GM12875 (cell line): ENCODE results near the gene EMX1.

ENCODE experiments used
- H3K4me3 ChIP-seq: one replicate; pipeline ENCODE4 v1.5.1; 2011; ENCODE audit warnings: low read depth, low read length, control low read depth
- TF ChIP-seq, protein P1 (sequence below): IDR thresholded peaks from 2 replicates; pipeline ENCODE4 v1.5.1; 2011; ENCODE audit warnings: low read depth, mild to moderate bottlenecking, control low read depth, inconsistent platforms, low read length, moderate library complexity, borderline replicate concordance; ENCODE audit not compliant: insufficient read depth

EMX1 gene

DNA sequence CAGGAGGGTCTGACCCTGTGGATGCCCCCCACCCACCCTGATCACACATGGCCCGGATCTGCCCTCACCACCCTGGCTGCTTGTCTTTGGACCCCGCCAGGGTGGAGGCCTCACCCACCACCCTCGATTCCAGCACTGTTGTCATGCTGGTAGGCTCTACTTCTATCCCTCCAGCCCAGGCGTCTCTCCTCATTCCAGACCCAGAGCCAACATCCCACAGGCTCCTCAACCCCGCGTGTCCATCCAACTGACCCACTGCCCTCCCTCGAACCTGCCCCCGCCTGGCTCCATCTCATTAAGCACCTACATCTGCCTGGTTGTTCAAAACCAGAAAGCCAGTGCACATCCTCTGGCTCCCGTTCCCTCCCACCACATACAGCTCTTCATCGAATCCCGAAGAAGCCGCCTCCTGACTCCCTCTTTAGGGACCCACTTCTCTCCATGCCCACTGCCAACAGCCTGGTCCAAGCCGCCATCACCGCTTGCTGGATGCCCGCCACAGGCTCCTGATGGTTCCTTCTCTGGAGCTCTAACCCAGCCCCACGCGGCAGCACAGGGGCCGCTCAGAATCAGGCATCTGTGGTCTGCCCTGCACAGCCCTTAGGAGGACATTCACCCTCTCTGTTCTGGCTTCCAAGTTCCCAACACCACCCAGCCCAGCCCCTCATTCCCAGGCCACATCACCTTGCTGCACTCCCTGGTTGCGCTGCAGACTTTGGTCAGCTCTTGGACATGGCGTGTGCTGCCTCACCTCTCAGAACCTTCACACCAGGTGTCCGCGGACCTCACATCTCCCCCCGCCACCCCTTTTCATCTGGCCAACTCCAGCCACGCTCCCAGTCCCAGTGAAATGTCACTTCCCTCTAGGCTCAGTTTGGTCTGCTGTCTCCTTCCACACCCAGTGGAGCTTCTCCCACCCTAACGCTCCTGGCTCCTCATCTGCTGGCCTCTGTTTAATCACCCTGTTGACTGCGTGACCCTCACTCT is 43.0 kb downstream of the EMX1 start:
- no peak overlapping the region for H3K4me3 ChIP-seq
- TF ChIP-seq, protein P1, sequence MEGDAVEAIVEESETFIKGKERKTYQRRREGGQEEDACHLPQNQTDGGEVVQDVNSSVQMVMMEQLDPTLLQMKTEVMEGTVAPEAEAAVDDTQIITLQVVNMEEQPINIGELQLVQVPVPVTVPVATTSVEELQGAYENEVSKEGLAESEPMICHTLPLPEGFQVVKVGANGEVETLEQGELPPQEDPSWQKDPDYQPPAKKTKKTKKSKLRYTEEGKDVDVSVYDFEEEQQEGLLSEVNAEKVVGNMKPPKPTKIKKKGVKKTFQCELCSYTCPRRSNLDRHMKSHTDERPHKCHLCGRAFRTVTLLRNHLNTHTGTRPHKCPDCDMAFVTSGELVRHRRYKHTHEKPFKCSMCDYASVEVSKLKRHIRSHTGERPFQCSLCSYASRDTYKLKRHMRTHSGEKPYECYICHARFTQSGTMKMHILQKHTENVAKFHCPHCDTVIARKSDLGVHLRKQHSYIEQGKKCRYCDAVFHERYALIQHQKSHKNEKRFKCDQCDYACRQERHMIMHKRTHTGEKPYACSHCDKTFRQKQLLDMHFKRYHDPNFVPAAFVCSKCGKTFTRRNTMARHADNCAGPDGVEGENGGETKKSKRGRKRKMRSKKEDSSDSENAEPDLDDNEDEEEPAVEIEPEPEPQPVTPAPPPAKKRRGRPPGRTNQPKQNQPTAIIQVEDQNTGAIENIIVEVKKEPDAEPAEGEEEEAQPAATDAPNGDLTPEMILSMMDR: no peak

DNA sequence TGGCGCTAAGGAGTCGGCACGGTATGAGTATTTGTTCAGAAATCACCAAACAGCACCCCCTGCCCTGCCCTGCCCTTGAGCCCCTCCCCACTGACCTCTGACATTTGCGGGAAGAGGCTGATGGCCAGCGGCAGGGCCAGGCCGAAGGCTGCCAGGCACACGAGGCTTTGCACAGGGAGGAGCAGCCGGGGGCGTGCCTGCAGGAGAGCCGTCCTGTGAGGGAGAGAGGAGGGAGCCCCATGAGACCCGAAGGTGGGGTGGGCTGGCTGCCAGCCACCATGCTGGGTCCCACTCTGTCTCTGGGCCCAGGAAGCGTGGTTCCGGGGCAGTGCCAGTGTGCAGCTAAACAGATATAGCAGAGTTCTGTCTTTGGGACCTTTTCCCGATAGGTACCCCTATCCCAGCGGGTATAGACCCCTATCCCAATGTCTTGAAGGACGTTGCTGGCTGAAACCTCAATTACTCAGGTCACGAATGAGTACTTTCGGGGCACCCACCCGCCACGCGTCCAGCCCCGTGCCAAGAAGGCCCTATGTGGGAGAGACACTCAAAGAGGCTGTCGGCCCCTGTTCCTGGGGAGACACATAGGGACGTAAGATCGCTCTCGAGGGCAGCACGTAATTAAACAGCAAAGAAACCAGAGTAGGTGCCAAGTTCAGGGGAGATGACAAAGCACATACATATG is 43.9 kb downstream of the EMX1 start:
- TF ChIP-seq, protein P1: no peak
- H3K4me3 ChIP-seq: no peak overlapping the region

DNA sequence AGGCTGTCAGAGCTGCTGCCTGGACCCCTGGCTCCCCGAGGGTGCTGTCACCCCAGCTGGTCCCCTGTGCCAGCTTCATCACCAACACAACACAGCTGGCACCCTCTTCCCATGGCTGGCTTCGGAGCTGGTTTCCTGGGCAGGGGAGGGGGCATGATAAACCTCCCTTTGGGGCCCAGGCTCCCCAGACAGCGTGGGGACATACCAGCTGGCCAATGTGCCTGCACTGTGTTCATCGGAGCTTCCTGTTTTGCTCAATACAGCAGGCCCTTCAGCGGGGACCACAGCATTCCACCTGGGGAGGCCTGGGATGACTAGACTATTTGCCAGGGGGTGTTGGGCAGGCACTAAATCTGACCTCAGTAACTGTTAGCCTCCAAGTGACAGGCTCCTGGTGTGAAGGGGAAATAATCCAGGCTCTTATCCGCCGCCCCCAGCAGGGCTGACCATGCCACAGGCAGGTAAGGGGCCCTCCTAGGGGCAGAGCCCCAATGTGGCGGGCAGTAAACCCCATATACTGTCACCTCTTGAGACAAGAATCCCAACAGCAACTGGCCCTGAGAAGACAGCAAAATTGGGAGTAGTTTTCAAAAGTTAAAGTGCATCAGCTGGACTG is 44.6 kb downstream of the EMX1 start:
- no peak overlapping the region for H3K4me3 ChIP-seq
- TF ChIP-seq, protein P1: no peak

DNA sequence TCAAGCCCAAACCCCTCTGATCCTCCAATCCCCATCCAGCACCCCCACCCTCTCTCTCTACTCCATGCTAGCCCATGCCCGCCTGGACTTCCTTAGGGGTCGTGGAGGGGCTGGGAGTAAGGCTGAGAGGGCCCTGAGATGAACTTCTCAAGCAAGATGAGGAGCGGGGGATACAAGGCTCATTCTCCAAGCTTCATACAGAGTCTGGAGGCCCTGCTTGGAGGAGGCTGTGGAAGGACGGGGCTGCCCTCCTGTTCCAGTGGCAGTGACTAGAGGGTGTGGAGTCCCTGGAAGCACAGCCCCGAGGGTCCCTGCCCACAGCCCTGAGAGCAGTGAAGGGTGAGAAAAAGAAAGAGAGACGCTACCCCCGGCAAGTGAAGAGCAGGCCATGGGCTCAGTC is 45.6 kb downstream of the EMX1 start:
- H3K4me3 ChIP-seq: no peak overlapping the region
- TF ChIP-seq, protein P1: no peak

DNA sequence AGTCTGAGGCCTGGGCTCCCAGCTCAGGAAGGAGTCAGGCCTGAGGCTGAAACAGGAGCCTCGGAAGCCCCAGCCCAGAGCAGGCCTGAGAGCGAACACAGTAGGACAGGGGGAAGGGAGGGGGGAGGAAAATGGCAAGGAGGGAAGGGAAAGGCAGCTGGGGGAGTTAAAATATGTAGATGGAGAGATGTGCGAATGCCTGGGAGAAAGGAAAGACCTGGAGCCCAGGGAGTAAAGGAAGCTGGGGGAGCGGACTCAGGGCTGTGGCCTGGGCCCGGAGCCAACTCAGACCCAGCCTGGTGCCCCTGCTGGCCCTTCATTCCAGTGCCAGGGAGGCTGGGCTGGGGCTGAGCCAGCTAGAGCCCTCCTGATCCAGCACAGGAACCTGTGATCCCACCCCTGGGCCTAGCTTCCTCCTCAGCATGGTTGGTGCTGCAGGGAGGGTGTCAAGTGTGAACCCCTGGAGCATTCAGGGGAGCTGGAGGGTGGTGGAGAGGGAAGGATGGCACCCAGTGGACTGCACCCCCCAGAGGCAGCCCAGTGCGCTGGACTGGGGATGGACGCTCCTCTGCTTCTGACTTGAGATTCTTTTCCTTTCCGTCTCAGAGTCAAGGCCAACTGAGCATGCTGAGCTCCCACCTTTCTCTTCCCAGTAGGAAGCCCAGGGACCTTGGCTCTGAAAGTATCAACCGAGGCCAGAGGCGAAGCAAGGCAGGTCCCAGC is 46.3 kb downstream of the EMX1 start:
- TF ChIP-seq, protein P1: no peak
- no peak overlapping the region for H3K4me3 ChIP-seq

DNA sequence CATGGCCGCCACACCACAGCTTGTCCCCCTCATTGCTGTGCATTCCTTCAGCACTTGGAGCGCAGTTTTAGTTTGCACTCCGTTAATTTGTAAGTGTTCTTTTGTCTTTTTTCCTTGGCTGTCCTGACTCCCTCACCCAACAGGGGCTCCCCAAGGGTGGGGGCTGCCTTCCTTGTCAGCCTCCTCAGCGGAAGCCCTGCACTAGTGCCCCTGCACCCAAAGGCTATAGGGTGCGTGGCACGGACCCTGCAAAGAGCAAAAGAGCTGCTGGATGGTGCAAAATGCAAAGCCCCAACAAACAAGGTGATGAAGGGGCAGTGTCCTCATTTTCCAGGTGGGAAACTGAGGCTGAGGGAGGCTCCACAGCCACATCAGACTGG is 46.8 kb downstream of the EMX1 start:
- no peak overlapping the region for H3K4me3 ChIP-seq
- TF ChIP-seq, protein P1: no peak
